ENCODE measurements around the gene PSD4.

Gene PSD4

DNA sequence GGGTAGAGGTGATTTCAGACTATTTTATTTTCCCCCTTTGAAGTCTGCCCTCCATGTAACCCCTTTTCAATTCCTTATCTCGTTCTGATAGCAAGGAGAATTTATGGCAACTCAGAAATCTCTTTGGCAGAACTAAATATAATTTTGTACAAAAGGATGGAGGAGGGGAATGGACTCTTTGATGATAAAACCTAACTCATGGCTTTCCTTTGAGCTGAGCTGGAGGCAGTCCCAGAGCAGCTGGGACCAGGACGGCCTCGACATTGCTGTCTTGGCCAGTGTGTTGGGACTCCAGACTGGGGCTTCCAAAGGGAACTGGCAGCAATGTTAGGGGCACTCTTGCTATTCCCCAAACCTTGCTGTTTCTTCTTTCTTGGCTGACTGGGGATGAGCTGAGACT, 57.3 kb downstream of the PSD4 start:
- DNase-seq (ENCODE audit: low read depth in 1 of 2, low spot score in 1 of 2), result no peak
- Histone ChIP-seq H3K4me3 (replicated peaks; ENCODE audit: insufficient read depth, low read length) (no peak overlapping the region), H3K27ac (replicated peaks) (peak overlapping the region; percentile 53; the same call in 1 of the 2 replicates), H3K27me3 (ENCODE audit: insufficient read depth, poor library complexity, severe bottlenecking) (no peaks in the 10 kb centered on the region)
- TF ChIP-seq REST (IDR thresholded peaks at IDR 0.05; ENCODE audit: insufficient replicate concordance, low read depth), result no peak
- no peak for TF ChIP-seq CTCF (IDR thresholded peaks at IDR 0.05; ENCODE audit: insufficient read depth, low read length)
- TF ChIP-seq POLR2AphosphoS5 (IDR thresholded peaks at IDR 0.05; ENCODE audit: low read depth), result no peak
- TF ChIP-seq SPI1 (IDR thresholded peaks at IDR 0.05; ENCODE audit: borderline replicate concordance, low read depth), result no peak
- no peak for TF ChIP-seq GABPA (IDR thresholded peaks at IDR 0.05; ENCODE audit: low read depth)

- Histone ChIP-seq H3K27ac (replicated peaks) (no peak overlapping the region; the same call in 1 of the 2 replicates), H3K27me3 (ENCODE audit: insufficient read depth, poor library complexity, severe bottlenecking) (no peaks in the 10 kb centered on the region), H3K4me3 (replicated peaks; ENCODE audit: insufficient read depth, low read length) (no peak overlapping the region)
- no peak for TF ChIP-seq CTCF (IDR thresholded peaks at IDR 0.05; ENCODE audit: insufficient read depth, low read length)
- TF ChIP-seq POLR2AphosphoS5 (IDR thresholded peaks at IDR 0.05; ENCODE audit: low read depth), result no peak
- TF ChIP-seq SPI1 (IDR thresholded peaks at IDR 0.05; ENCODE audit: borderline replicate concordance, low read depth), result no peak
- no peak for TF ChIP-seq REST (IDR thresholded peaks at IDR 0.05; ENCODE audit: insufficient replicate concordance, low read depth)
- TF ChIP-seq GABPA (IDR thresholded peaks at IDR 0.05; ENCODE audit: low read depth), result no peak
- no peak for DNase-seq (ENCODE audit: low read depth in 1 of 2, low spot score in 1 of 2)
Measured at GRCh38 chr2:113232123-113232522, 58.4 kb downstream of the PSD4 start.

DNA sequence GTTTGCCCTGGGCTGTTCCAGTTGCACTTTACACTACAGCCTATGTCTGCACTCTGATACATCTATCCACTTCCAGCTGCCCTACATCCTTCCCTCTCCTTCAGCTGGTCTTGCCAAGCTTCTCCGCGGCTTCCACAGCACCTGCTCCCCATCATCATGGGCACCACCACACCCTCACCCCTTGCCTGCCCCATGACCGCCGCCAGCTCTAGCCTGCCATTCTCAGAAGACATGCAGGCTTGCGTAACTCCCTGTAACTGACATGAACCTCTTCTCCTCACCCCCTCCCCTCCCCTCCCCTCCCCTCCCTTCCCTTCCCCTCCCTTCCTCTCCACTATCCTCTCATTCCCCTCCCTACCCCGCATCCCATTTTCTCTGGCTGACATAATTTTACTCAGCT, 59.0 kb downstream of the PSD4 start:
- Histone ChIP-seq H3K4me3 (replicated peaks; ENCODE audit: insufficient read depth, low read length) (no peak overlapping the region), H3K27me3 (ENCODE audit: insufficient read depth, poor library complexity, severe bottlenecking) (no peaks in the 10 kb centered on the region), H3K27ac (replicated peaks) (no peak overlapping the region)
- TF ChIP-seq POLR2AphosphoS5 (IDR thresholded peaks at IDR 0.05; ENCODE audit: low read depth) (no peak), REST (IDR thresholded peaks at IDR 0.05; ENCODE audit: insufficient replicate concordance, low read depth) (no peak), CTCF (IDR thresholded peaks at IDR 0.05; ENCODE audit: insufficient read depth, low read length) (no peak), GABPA (IDR thresholded peaks at IDR 0.05; ENCODE audit: low read depth) (no peak), SPI1 (IDR thresholded peaks at IDR 0.05; ENCODE audit: borderline replicate concordance, low read depth) (no peak)
- DNase-seq (ENCODE audit: low read depth in 1 of 2, low spot score in 1 of 2), result peak in 1 of 2 experiments; percentile 79
